Stimulated activated CD8-positive, alpha-beta memory T cell treated with anti-CD3 and anti-CD28 coated beads, Interleukin-7, amount 100 ng/mL, for 24 hours (primary cell): ENCODE results near the gene TLR9.
"Not testable (repeated sequence)": the region's sequence is repeated elsewhere in the genome, so short reads cannot be mapped to it uniquely, and the experiment has no call there.

Experiments
- DNase-seq: peaks from one replicate; pipeline ENCODE4 v3.0.0-alpha.2; 2020; ENCODE audit warnings: low read depth

The TLR9 gene

GRCh38 chr3:52225452-52226228 lies at the start of gene TLR9:
TSS of gene TLR9 (minus strand) at chr3:52225645. CDS start at chr3:52225529, 116 bp downstream.
- no peak for DNase-seq

- not testable (repeated sequence) for DNase-seq
These were observed 49.3 kb upstream of the TLR9 start for GRCh38 chr3:52274781-52275180.

GRCh38 chr3:52272831-52273230 lies 47.4 kb upstream of the TLR9 start:
- no peak for DNase-seq

GRCh38 chr3:52272172-52272571 lies 46.7 kb upstream of the TLR9 start:
- DNase-seq: not testable (repeated sequence)

GRCh38 chr3:52270252-52270754 lies 44.9 kb upstream of the TLR9 start:
- no peak for DNase-seq

- DNase-seq: no peak
These were observed 44.3 kb upstream of the TLR9 start for GRCh38 chr3:52269776-52270175.

- DNase-seq: no peak
These were observed 42.6 kb upstream of the TLR9 start for GRCh38 chr3:52268036-52268435.

- DNase-seq: no peak
These were observed 39.9 kb upstream of the TLR9 start for GRCh38 chr3:52265387-52265786.

GRCh38 chr3:52262447-52262846 lies 37.0 kb upstream of the TLR9 start:
- DNase-seq: no peak

- no peak for DNase-seq
These were observed 34.0 kb upstream of the TLR9 start for GRCh38 chr3:52259448-52259847.

GRCh38 chr3:52259035-52259434 lies 33.6 kb upstream of the TLR9 start:
- DNase-seq: no peak

GRCh38 chr3:52257911-52258310 lies 32.5 kb upstream of the TLR9 start:
- no peak for DNase-seq

- no peak for DNase-seq
These were observed 31.2 kb upstream of the TLR9 start for GRCh38 chr3:52256622-52257021.

- DNase-seq: no peak
These were observed 30.7 kb upstream of the TLR9 start for GRCh38 chr3:52256159-52256558.

GRCh38 chr3:52254608-52255007 lies 29.2 kb upstream of the TLR9 start:
- no peak for DNase-seq

- DNase-seq: peak; percentile 56
These were observed 28.2 kb upstream of the TLR9 start for GRCh38 chr3:52253314-52254304.

GRCh38 chr3:52250122-52250521 lies 24.7 kb upstream of the TLR9 start:
- DNase-seq: no peak

- DNase-seq: no peak
These were observed 24.2 kb upstream of the TLR9 start for GRCh38 chr3:52249683-52250082.

- no peak for DNase-seq
These were observed 23.5 kb upstream of the TLR9 start for GRCh38 chr3:52248816-52249547.

GRCh38 chr3:52248165-52248541 lies 22.7 kb upstream of the TLR9 start:
- no peak for DNase-seq

GRCh38 chr3:52247409-52248164 lies 22.1 kb upstream of the TLR9 start:
- DNase-seq: no peak
